OCI-LY3 (cell line): ENCODE results near the gene NFX1.

Source experiments
- EZH2phosphoT487 ChIP-seq: fragments of 200-600 bp; shearing (Covaris generic); IDR thresholded peaks from 2 replicates; pipeline ENCODE4 v1.6.1; 2018; ENCODE audit warnings: antibody characterized with exemption, mixed run types, low read depth
- TF ChIP-seq, protein P1 (sequence below): fragments of 200-600, 300-600 bp; sonication (generic); IDR thresholded peaks from 2 replicates; pipeline ENCODE4 v1.5.1; 2014; ENCODE audit warnings: antibody characterized with exemption, low read length, low read depth

DNA sequence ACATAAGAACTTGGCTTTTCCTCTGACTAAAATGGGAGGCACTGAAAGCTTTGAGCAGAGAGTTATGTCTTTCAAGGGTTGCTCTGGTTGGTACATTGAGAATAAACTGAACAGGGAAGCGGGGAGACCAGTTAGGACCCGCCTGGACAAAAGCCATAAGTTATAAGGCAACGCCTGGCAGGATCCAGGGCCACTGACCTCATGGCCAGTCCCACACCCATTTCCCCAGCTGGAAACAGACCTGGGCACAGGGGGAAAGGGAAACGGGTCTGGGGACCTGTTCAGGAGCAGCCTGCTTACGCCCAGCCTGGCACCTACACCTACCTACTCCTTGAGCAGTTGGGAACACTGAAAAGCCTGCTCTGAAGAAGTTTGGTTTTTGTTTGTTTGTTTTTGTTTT lies 49.0 kb upstream of the NFX1 start:
- TF ChIP-seq, protein P1, sequence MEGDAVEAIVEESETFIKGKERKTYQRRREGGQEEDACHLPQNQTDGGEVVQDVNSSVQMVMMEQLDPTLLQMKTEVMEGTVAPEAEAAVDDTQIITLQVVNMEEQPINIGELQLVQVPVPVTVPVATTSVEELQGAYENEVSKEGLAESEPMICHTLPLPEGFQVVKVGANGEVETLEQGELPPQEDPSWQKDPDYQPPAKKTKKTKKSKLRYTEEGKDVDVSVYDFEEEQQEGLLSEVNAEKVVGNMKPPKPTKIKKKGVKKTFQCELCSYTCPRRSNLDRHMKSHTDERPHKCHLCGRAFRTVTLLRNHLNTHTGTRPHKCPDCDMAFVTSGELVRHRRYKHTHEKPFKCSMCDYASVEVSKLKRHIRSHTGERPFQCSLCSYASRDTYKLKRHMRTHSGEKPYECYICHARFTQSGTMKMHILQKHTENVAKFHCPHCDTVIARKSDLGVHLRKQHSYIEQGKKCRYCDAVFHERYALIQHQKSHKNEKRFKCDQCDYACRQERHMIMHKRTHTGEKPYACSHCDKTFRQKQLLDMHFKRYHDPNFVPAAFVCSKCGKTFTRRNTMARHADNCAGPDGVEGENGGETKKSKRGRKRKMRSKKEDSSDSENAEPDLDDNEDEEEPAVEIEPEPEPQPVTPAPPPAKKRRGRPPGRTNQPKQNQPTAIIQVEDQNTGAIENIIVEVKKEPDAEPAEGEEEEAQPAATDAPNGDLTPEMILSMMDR, result no peak
- no peak for TF ChIP-seq EZH2phosphoT487
